Activated B cell treated with CpG ODN at 0.5 μM for 24 hours (primary cell): Measurements from ENCODE around the gene POU2F1. TPM values are rescaled to one million over a fixed set of nuclear protein-coding genes. Genes with fewer than 3 reads are reported as not detected.
"Not testable (repeated sequence)": the region's sequence is repeated elsewhere in the genome, so short reads cannot be mapped to it uniquely, and the experiment has no call there.

ENCODE experiments used
- ATAC-seq: fragments of 200-7000 bp; cut with Tn5 transposase; one replicate; pipeline ENCODE4 v1.10.0; 2021; ENCODE audit warnings: low read depth, mild to moderate bottlenecking, moderate library complexity
- CTCF ChIA-PET: fragments of 350-600 bp; sonication (Branson Sonifier 250); formaldehyde crosslinking; loops from one replicate; lab custom pipeline; 2021; ENCODE audit warnings: antibody characterized with exemption; lab: Charles Lee
- POLR2A ChIA-PET: fragments of 350-600 bp; sonication (Branson Sonifier 250); formaldehyde crosslinking; loops from one replicate; lab custom pipeline; 2021; ENCODE audit warnings: antibody characterized with exemption; lab: Charles Lee
- DNase-seq: peaks from one replicate; pipeline ENCODE4 v3.0.0; 2022
- H3K27ac Mint-ChIP-seq: one replicate; pipeline ENCODE4 v1.8.0; 2020; ENCODE audit warnings: mixed read lengths
- H3K27me3 Mint-ChIP-seq: one replicate; pipeline ENCODE4 v1.8.0; 2021; ENCODE audit warnings: mixed read lengths
- H3K36me3 Mint-ChIP-seq: one replicate; pipeline ENCODE4 v1.8.0; 2021; ENCODE audit warnings: low read depth, mixed read lengths
- H3K4me1 Mint-ChIP-seq: one replicate; pipeline ENCODE4 v1.8.0; 2021; ENCODE audit warnings: mixed read lengths
- H3K4me3 Mint-ChIP-seq: one replicate; pipeline ENCODE4 v1.8.0; 2020; ENCODE audit warnings: mild to moderate bottlenecking, mixed read lengths
- H3K9me3 Mint-ChIP-seq: one replicate; pipeline ENCODE4 v1.8.0; 2020; ENCODE audit warnings: mixed read lengths
- intact Hi-C: fragments of 100-400 bp; cut with micrococcal nuclease; formaldehyde crosslinking; loops from one replicate; pipeline ENCODE4 v1.15.1; 2024
- total RNA-seq: library from RNA; stranded (reverse); gene quantifications from 2 replicates; pipeline ENCODE4 v1.2.3, GENCODE V29; 2022
- TF ChIP-seq, protein P1 (sequence below): fragments of 200-600 bp; IDR thresholded peaks from one replicate; pipeline ENCODE4 v1.8.0; 2022; ENCODE audit warnings: antibody characterized with exemption, mild to moderate bottlenecking

POU2F1 gene
- total RNA-seq, 1 donor from 2014 or later: 35.5 TPM

DNA sequence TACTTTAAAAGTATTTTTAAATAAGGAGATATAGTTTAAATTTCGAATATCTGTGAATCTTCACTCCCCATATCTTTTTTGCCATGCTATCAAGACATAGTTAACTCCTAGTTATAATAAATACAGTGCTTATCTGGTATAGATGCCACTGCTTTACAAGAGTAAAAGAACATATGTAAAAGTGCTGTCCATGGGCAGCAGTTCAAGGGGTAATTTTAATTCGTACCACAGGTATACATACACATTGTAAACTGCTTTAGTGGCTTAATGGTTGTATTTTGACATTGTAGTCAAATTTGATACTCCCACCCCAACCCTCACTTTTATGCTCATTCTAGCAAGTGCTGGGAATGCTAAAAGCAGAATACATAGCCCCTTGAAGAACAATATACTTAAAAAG lies 18.6 kb downstream of the POU2F1 start:
- Mint-ChIP-seq H3K4me1 (peaks cover 22% of the 10 kb centered on the region), H3K27me3 (no peaks in the 10 kb centered on the region), H3K36me3 (peaks cover 5% of the 10 kb centered on the region), H3K9me3 (peaks cover 3% of the 10 kb centered on the region), H3K4me3 (no peak overlapping the region), H3K27ac (no peak overlapping the region)
- ChIA-PET CTCF (no interaction called here), POLR2A (no interaction called here)
- intact Hi-C loops: loop anchor here (2.0 kb wide), 1 partner anchor 16 kb away; no protein-coding TSS in a partner anchor
- TF ChIP-seq, protein P1, sequence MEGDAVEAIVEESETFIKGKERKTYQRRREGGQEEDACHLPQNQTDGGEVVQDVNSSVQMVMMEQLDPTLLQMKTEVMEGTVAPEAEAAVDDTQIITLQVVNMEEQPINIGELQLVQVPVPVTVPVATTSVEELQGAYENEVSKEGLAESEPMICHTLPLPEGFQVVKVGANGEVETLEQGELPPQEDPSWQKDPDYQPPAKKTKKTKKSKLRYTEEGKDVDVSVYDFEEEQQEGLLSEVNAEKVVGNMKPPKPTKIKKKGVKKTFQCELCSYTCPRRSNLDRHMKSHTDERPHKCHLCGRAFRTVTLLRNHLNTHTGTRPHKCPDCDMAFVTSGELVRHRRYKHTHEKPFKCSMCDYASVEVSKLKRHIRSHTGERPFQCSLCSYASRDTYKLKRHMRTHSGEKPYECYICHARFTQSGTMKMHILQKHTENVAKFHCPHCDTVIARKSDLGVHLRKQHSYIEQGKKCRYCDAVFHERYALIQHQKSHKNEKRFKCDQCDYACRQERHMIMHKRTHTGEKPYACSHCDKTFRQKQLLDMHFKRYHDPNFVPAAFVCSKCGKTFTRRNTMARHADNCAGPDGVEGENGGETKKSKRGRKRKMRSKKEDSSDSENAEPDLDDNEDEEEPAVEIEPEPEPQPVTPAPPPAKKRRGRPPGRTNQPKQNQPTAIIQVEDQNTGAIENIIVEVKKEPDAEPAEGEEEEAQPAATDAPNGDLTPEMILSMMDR: no peak
- ATAC-seq (no peak), DNase-seq (no peak)

- Mint-ChIP-seq H3K27me3 (no peaks in the 10 kb centered on the region), H3K9me3 (peaks cover 3% of the 10 kb centered on the region), H3K4me1 (peaks cover 33% of the 10 kb centered on the region), H3K36me3 (peaks cover 5% of the 10 kb centered on the region), H3K4me3 (no peak overlapping the region), H3K27ac (no peak overlapping the region)
- TF ChIP-seq, protein P1: no peak
- ChIA-PET CTCF (interaction anchor here (1.2 kb wide), 1 partner anchor 139 kb away, joined by 3 read pairs; no protein-coding TSS in a partner anchor), POLR2A (interaction anchor here (0.7 to 1.6 kb wide), 3 partner anchors 22 to 85 kb away, joined by 3 to 6 read pairs (median 3); partner anchors contain the start of gene POU2F1)
- ATAC-seq: no peak
- DNase-seq: no peak
- intact Hi-C loops: no loop called here
Observed at GRCh38 chr1:167244244-167244643, 23.6 kb downstream of the POU2F1 start.

GRCh38 chr1:167245168-167245567 lies 24.5 kb downstream of the POU2F1 start:
- H3K4me3 Mint-ChIP-seq, ATAC-seq: not testable (repeated sequence)
- POLR2A ChIA-PET: interaction anchor here (0.7 to 1.6 kb wide), 5 partner anchors 23 to 289 kb away, joined by 3 to 6 read pairs (median 3); partner anchors contain the start of gene POU2F1

DNA sequence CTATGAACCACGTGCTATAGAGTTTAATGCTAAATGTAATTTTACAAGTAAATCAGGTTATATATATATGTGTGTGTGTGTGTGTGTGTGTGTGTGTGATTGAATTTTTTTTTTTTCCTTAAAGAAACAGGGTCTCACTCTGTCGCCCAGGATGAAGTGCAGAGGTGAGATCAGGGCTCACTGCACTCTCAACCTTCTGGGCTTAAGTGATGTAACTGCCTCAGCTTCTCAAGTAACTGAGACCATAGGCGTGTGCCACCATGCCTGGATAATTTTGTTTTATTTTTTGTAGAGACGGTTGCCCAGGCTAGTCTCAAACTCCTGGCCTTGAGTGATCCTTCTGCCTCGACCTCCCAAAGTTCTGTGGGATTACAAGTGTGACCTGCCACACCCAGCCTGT lies 26.3 kb downstream of the POU2F1 start:
- intact Hi-C loops: loop anchor here (2.0 kb wide), 1 partner anchor 16 kb away; no protein-coding TSS in a partner anchor
- no peak for ATAC-seq
- Mint-ChIP-seq H3K4me3 (no peak overlapping the region), H3K27ac (no peak overlapping the region), H3K27me3 (no peaks in the 10 kb centered on the region), H3K4me1 (peaks cover 41% of the 10 kb centered on the region), H3K9me3 (peaks cover 3% of the 10 kb centered on the region), H3K36me3 (peaks cover 5% of the 10 kb centered on the region)
- CTCF ChIA-PET: interaction anchor here (2.2 kb wide), 1 partner anchor 21 kb away, joined by 6 read pairs; no protein-coding TSS in a partner anchor
- POLR2A ChIA-PET: interaction anchor here (1.3 to 1.5 kb wide), 2 partner anchors 24 to 82 kb away, joined by 3 to 4 read pairs; no protein-coding TSS in a partner anchor
- DNase-seq: no peak
- TF ChIP-seq, protein P1: no peak

More at GRCh38 chr1:167245168-167245567, 24.5 kb downstream of the POU2F1 start:
- H3K27ac Mint-ChIP-seq, intact Hi-C loops, H3K27me3 Mint-ChIP-seq, H3K9me3 Mint-ChIP-seq, DNase-seq, H3K36me3 Mint-ChIP-seq: not testable (repeated sequence)
- peaks cover 39% of the 10 kb centered on the region for H3K4me1 Mint-ChIP-seq
- CTCF ChIA-PET: interaction anchor here (0.6 to 1.2 kb wide), 2 partner anchors 126 to 139 kb away, joined by 3 to 5 read pairs; no protein-coding TSS in a partner anchor

GRCh38 chr1:167247754-167248153 lies 27.1 kb downstream of the POU2F1 start:
- Mint-ChIP-seq H3K9me3 (peaks cover 3% of the 10 kb centered on the region), H3K27me3 (no peaks in the 10 kb centered on the region), H3K4me3 (peak overlapping the region; percentile 48), H3K27ac (no peak overlapping the region), H3K36me3 (peaks cover 5% of the 10 kb centered on the region), H3K4me1 (peaks cover 42% of the 10 kb centered on the region)
- ATAC-seq (no peak), DNase-seq (no peak)
- POLR2A ChIA-PET: interaction anchor here (1.5 kb wide), 1 partner anchor 82 kb away, joined by 4 read pairs; no protein-coding TSS in a partner anchor
- TF ChIP-seq, protein P1: no peak
- intact Hi-C loops: loop anchor here (2.0 kb wide), 2 partner anchors 17 kb away; no protein-coding TSS in a partner anchor
- CTCF ChIA-PET: interaction anchor here (2.2 kb wide), 1 partner anchor 20 kb away, joined by 6 read pairs; no protein-coding TSS in a partner anchor
